HepG2 (cell line): ENCODE results near the gene BLVRB. TPM values are rescaled to one million over a fixed set of nuclear protein-coding genes. Genes with fewer than 3 reads are reported as not detected.
A peak's percentile ranks its signal among the peaks of the same experiment; 100 is the strongest.

Experiments
- ATF7-NPFF ChIP-seq: sonication (generic); formaldehyde crosslinking; IDR thresholded peaks from 2 replicates; pipeline ENCODE4 v1.8.1; 2023; ENCODE audit warnings: mild to moderate bottlenecking, low read depth, missing genetic modification reagents, moderate library complexity
- ETV6 ChIP-seq: sonication (generic); formaldehyde crosslinking; conservative IDR thresholded peaks from 2 replicates; pipeline ENCODE4 v1.4.0; 2020; ENCODE audit warnings: missing genetic modification reagents
- FOSL1 ChIP-seq: sonication (generic); formaldehyde crosslinking; IDR thresholded peaks from 2 replicates; pipeline ENCODE4 v1.9.0; 2021; ENCODE audit warnings: missing genetic modification reagents, borderline replicate concordance
- MTA3 ChIP-seq: sonication (generic); formaldehyde crosslinking; IDR thresholded peaks from 2 replicates; pipeline ENCODE4 v1.4.0; 2020; ENCODE audit warnings: missing genetic modification reagents
- RAD21 ChIP-seq: fragments of 450-650 bp; formaldehyde crosslinking; IDR thresholded peaks from 2 replicates; pipeline ENCODE4 v1.5.0; 2020; ENCODE audit warnings: mild to moderate bottlenecking
- TCF7L2 ChIP-seq: IDR thresholded peaks from 2 replicates; pipeline ENCODE4 v1.6.1; 2011; ENCODE audit warnings: mild to moderate bottlenecking, low read depth, low read length, moderate library complexity
- ZNF703 ChIP-seq: sonication (generic); formaldehyde crosslinking; IDR thresholded peaks from 2 replicates; pipeline ENCODE4 v1.5.1; 2020; ENCODE audit warnings: missing genetic modification reagents, mild to moderate bottlenecking, moderate library complexity, borderline replicate concordance
- polyA plus RNA-seq, 8 experiments: library from polyadenylated mRNA; depleted of rRNA in 3 of 8; stranded (reverse) in 7 of 8; unstranded in 1 of 8; fragments of >200 nt; fragmentation: Illumina TruSeq in 4 of 8; extraction: Trizol in 4 of 8; gene quantifications; 2 replicates each; pipeline versions ENCODE4 v1.2.1 to v1.2.3, GENCODE V29; 2011 to 2016; ENCODE audit warnings: low read depth in 4 of 8, missing spikeins in 1 of 8, mixed read lengths in 1 of 8; ENCODE audit not compliant: insufficient read depth in 1 of 8
- total RNA-seq, 5 experiments: library from RNA; depleted of rRNA; stranded (reverse); fragments of >200 nt; fragmentation: Illumina TruSeq; extraction: Trizol; gene quantifications; 2 replicates each; pipeline ENCODE4 v1.2.3, GENCODE V29; 2016; ENCODE audit warnings: low read depth in 1 of 5
- TF ChIP-seq, protein P1 (sequence below): IDR thresholded peaks from 2 replicates; pipeline ENCODE4 v1.6.1; 2016; ENCODE audit warnings: low read depth, missing genetic modification reagents, missing compliant biosample characterization
- TF ChIP-seq, protein P2 (sequence below): sonication (generic); formaldehyde crosslinking; IDR thresholded peaks from 2 replicates; pipeline ENCODE4 v1.8.0; 2022; ENCODE audit warnings: low read depth, missing genetic modification reagents
- TF ChIP-seq, protein P3 (sequence below): sonication (generic); formaldehyde crosslinking; IDR thresholded peaks from 2 replicates; pipeline ENCODE4 v1.5.0; 2020; ENCODE audit warnings: mild to moderate bottlenecking, missing genetic modification reagents, borderline replicate concordance

The BLVRB gene
- total and polyA plus RNA-seq, 2 of the 13 experiments (the other 11 are each of a cell fraction or from before 2014, with no cell fraction given) = 25.9 to 51.4 TPM

DNA sequence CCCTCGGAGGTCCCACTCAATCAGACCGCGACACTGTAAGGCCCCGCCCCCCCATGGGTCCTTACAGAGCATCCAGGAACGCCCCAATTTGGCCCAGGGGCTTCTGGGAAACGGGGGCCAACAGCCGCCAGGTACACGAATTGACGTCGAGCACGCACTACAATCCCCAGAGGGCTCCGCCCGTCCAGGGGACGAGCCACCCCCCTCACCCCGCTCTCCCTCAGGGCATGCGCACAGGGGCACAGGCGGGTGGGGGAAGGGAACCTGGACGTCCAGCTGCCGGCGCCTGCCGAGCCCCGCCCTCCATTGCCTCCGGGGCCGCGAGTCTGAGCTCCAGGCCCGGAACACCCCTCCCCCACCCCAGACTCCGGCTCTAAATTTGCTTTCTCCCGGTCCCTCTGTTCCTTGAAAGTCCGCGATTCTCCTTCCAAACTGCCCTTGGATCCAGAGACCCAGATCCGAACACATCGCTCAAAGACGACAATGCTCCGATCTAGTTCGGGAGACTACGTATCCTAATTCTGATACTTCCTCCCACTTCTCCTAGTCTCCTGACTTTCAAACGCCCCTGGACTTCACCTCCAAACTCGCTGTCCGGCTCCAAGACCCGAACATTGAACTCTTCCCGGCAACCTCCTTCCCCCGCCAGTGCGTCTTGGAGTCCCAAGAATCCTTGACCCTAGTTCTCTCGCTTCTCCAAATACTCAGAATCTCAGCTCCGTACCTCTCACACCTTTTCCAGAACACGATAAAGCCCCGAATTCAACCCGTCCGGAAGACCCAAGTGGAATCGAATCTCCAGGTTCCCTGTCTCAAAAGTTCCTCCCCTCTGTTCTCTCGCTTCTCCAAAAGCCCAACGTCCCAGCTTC is 22.2 kb downstream of the BLVRB start (continued):
- TF ChIP-seq, protein P1, sequence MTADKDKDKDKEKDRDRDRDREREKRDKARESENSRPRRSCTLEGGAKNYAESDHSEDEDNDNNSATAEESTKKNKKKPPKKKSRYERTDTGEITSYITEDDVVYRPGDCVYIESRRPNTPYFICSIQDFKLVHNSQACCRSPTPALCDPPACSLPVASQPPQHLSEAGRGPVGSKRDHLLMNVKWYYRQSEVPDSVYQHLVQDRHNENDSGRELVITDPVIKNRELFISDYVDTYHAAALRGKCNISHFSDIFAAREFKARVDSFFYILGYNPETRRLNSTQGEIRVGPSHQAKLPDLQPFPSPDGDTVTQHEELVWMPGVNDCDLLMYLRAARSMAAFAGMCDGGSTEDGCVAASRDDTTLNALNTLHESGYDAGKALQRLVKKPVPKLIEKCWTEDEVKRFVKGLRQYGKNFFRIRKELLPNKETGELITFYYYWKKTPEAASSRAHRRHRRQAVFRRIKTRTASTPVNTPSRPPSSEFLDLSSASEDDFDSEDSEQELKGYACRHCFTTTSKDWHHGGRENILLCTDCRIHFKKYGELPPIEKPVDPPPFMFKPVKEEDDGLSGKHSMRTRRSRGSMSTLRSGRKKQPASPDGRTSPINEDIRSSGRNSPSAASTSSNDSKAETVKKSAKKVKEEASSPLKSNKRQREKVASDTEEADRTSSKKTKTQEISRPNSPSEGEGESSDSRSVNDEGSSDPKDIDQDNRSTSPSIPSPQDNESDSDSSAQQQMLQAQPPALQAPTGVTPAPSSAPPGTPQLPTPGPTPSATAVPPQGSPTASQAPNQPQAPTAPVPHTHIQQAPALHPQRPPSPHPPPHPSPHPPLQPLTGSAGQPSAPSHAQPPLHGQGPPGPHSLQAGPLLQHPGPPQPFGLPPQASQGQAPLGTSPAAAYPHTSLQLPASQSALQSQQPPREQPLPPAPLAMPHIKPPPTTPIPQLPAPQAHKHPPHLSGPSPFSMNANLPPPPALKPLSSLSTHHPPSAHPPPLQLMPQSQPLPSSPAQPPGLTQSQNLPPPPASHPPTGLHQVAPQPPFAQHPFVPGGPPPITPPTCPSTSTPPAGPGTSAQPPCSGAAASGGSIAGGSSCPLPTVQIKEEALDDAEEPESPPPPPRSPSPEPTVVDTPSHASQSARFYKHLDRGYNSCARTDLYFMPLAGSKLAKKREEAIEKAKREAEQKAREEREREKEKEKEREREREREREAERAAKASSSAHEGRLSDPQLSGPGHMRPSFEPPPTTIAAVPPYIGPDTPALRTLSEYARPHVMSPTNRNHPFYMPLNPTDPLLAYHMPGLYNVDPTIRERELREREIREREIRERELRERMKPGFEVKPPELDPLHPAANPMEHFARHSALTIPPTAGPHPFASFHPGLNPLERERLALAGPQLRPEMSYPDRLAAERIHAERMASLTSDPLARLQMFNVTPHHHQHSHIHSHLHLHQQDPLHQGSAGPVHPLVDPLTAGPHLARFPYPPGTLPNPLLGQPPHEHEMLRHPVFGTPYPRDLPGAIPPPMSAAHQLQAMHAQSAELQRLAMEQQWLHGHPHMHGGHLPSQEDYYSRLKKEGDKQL (CRISPR knock-in tag) = no peak
- TF ChIP-seq FOSL1 = no peak
- TF ChIP-seq ZNF703 (CRISPR knock-in tag) = no peak
- no peak for TF ChIP-seq ATF7-NPFF (CRISPR knock-in tag)
- TF ChIP-seq MTA3 = no peak
- TF ChIP-seq, protein P2, sequence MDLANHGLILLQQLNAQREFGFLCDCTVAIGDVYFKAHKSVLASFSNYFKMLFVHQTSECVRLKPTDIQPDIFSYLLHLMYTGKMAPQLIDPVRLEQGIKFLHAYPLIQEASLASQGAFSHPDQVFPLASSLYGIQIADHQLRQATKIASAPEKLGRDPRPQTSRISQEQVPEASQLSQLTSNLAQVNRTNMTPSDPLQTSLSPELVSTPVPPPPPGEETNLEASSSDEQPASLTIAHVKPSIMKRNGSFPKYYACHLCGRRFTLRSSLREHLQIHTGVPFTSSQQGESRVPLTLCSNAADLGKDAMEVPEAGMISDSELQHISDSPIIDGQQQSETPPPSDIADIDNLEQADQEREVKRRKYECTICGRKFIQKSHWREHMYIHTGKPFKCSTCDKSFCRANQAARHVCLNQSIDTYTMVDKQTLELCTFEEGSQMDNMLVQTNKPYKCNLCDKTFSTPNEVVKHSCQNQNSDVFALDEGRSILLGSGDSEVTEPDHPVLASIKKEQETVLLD (CRISPR knock-in tag) = no peak
- no peak for TF ChIP-seq TCF7L2
- peak; percentile 19 for TF ChIP-seq RAD21 (CRISPR knock-in tag)
- TF ChIP-seq ETV6 (CRISPR knock-in tag) = no peak
- TF ChIP-seq, protein P3, sequence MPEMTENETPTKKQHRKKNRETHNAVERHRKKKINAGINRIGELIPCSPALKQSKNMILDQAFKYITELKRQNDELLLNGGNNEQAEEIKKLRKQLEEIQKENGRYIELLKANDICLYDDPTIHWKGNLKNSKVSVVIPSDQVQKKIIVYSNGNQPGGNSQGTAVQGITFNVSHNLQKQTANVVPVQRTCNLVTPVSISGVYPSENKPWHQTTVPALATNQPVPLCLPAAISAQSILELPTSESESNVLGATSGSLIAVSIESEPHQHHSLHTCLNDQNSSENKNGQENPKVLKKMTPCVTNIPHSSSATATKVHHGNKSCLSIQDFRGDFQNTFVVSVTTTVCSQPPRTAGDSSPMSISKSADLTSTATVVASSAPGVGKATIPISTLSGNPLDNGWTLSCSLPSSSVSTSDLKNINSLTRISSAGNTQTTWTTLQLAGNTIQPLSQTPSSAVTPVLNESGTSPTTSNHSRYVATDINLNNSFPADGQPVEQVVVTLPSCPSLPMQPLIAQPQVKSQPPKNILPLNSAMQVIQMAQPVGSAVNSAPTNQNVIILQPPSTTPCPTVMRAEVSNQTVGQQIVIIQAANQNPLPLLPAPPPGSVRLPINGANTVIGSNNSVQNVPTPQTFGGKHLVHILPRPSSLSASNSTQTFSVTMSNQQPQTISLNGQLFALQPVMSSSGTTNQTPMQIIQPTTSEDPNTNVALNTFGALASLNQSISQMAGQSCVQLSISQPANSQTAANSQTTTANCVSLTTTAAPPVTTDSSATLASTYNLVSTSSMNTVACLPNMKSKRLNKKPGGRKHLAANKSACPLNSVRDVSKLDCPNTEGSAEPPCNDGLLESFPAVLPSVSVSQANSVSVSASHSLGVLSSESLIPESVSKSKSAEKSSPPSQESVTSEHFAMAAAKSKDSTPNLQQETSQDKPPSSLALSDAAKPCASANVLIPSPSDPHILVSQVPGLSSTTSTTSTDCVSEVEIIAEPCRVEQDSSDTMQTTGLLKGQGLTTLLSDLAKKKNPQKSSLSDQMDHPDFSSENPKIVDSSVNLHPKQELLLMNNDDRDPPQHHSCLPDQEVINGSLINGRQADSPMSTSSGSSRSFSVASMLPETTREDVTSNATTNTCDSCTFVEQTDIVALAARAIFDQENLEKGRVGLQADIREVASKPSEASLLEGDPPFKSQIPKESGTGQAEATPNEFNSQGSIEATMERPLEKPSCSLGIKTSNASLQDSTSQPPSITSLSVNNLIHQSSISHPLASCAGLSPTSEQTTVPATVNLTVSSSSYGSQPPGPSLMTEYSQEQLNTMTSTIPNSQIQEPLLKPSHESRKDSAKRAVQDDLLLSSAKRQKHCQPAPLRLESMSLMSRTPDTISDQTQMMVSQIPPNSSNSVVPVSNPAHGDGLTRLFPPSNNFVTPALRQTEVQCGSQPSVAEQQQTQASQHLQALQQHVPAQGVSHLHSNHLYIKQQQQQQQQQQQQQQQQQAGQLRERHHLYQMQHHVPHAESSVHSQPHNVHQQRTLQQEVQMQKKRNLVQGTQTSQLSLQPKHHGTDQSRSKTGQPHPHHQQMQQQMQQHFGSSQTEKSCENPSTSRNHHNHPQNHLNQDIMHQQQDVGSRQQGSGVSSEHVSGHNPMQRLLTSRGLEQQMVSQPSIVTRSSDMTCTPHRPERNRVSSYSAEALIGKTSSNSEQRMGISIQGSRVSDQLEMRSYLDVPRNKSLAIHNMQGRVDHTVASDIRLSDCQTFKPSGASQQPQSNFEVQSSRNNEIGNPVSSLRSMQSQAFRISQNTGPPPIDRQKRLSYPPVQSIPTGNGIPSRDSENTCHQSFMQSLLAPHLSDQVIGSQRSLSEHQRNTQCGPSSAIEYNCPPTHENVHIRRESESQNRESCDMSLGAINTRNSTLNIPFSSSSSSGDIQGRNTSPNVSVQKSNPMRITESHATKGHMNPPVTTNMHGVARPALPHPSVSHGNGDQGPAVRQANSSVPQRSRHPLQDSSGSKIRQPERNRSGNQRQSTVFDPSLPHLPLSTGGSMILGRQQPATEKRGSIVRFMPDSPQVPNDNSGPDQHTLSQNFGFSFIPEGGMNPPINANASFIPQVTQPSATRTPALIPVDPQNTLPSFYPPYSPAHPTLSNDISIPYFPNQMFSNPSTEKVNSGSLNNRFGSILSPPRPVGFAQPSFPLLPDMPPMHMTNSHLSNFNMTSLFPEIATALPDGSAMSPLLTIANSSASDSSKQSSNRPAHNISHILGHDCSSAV = no peak
